ENCODE measurements around the gene DMD. TPM values are rescaled to one million over a fixed set of nuclear protein-coding genes. Genes with fewer than 3 reads are reported as not detected.
A peak's percentile ranks its signal among the peaks of the same experiment; 100 is the strongest.

Gene DMD
- polyA plus RNA-seq, 10 donors, result 48.0 to 129 (median 88.5) TPM

GRCh38 chrX:31186693-31187338 lies 2024.5 kb downstream of the DMD start:
- DNase-seq, result no peak

- no peak for DNase-seq
These were observed 2025.5 kb downstream of the DMD start for GRCh38 chrX:31185884-31186283.

DNA sequence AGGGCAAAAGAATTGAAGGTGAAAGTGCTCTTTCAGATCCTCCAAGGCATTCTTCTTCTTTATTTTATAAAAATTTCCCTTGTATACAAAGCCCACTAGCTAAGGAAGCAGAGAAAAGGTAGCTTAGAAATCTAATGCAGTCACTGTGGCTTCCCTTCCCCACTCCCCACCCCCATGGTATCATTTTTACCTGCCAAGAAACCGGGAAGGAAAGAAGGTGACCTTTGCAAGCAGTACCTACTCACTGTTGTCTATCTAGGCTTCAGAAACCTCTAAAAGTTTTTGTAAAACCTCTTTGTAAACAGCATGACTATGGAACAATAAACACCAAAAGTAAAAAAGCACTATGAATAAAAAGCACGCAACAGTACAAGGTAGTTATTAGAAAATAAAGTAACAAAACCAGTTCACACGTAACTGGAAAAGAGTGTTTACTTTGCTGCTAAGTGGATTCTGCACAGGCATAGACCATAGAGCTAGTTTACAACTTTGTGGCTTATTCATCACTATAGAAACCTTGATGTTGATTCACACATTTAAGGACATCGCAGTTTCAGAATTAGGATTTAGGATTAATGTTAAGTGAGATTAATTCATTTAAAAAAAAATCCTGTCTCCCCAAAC lies 2029.9 kb downstream of the DMD start:
- no peak for DNase-seq

DNA sequence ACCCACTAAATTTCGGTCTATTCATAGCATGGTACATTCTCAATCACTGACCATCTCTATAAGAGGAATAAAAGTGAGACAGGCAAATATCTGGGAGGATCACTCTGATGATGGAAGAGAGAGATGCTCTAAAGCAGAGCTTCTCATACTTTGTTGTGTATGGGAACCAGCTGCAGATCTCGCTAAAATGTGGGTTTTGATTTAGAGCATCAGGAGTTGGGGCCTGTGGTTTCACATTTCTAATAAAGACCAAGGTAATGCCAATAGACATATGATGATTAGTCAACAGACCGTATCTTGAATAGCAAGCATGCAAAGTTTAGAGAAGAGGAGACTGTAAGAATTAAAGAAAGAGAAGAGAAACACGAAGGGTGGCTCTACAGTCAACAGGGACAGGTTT lies 2032.1 kb downstream of the DMD start:
- DNase-seq, result no peak

GRCh38 chrX:31178769-31179125 lies 2032.6 kb downstream of the DMD start:
- DNase-seq, result no peak

DNA sequence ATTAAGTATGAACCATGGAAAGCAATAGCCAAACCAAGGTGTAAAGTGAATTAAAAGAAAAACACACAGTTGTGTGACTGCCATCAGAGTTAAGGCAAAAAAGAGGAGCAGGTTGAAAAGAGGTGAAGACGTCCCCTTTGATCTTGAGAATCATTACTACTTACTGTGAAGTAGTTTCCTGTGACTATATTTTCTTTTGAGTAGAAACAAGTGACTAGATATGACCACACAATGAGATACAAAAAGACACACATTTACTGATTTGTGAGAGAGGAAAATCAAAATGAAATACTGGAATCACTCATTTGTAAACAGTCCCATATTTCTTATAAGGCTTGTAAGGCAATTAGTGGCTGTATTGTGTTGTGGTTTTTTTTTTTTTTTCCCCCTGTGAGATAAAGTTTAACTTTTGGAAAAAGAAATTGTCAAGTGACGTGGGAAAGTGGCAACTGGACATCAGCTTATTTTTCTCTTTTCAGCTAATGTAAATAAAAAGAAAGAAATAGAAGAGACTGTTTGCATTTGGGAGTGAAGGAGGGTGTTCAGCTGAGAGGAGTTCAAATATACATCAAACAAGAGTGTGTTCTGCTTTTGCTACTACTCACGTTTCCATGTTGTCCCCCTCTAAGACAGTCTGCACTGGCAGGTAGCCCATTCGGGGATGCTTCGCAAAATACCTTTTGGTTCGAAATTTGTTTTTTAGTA lies 2033.1 kb downstream of the DMD start:
- no peak for DNase-seq

DNA sequence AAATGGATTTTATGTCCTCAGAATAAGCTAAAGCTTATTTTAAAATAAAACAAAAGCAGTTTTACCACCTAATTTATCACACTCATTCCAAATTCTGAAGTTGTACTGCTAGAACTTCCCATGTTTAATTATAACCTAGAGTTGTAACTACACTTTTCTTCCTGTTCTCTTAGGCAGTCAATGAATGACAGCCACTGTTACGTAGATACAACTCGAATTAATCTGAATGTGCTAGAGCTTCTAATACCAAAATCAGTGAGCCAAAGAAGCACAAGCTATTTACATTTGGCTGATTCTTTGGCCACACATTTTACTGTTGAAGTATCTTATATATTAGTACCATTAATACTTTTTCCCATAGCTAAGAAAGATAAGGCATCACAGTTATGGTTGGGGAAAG lies 2040.6 kb downstream of the DMD start:
- DNase-seq, result no peak

GRCh38 chrX:31168551-31168950 lies 2042.8 kb downstream of the DMD start:
- DNase-seq, result no peak

GRCh38 chrX:31166832-31167231 lies 2044.5 kb downstream of the DMD start:
- no peak for DNase-seq

GRCh38 chrX:31166416-31166815 lies 2044.9 kb downstream of the DMD start:
- DNase-seq, result no peak

DNA sequence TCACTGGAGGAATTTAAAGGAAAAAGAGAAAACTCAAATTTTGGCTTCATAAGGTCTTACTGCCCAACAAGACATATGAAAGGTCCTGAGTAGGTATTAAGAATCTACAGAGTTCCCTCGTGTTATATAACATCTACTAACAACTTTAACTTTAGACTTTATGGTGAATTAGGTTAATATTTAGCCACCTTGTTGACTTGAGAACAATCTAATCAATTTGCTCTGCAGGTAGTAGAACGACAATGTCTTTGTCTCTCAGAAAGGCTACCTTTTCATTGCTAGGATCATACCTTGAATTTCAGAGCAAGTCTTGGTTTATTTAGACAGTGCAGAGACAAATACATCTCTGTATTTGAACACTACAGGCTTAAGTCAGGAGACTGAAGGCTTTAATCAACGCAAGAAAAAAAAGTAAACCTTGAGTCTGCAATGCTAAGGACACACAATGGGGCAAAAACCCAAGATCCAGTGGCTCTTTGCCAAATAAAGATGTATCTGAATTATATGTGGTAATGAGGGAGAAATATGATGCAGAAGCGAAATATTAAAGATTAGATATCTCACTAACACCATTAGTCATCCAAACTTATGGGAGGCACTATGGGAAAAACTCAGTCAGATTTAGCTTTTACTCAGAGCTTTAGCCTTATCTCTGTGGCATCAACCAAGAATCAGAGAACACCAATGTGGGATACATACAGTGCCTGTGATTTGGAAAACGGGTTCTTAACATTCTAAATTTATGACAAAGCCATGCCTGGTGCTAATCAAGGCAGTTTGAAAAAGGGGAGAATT lies 2045.9 kb downstream of the DMD start:
- no peak for DNase-seq

GRCh38 chrX:31154946-31155345 lies 2056.4 kb downstream of the DMD start:
- DNase-seq, result no peak

DNA sequence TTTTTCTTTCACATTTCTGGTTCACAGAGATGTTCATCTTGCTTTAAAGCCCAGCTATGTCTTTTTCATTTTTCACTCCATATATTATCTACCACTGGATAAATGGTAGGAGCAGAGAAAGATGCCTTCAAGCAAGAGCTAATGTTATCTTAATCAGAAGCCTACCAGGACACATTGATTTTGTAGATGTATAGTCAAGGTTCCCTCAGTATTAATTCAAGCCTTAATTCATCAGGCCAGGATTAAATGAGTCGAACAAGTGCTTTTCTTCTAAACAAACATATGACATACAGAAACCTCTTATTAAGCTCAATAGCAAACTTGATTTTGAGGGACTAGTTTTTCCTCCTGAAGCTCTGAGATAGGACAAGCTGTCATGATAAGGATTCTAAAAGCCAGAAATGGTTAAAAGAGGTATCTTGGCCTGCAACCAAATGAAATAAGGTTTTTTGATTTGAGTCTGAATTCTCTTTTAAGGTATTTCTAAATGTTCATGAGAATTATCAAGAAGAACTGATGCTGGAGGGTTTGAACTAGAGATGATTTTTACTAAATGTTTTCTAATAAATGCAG lies 2057.8 kb downstream of the DMD start:
- no peak for DNase-seq

GRCh38 chrX:31147175-31147574 lies 2064.2 kb downstream of the DMD start:
- DNase-seq, result peak in 2 of 3 donors; percentile 28 to 55

- DNase-seq, result no peak
These were observed 2071.4 kb downstream of the DMD start for GRCh38 chrX:31139961-31140360.

GRCh38 chrX:31138124-31138523 lies 2073.2 kb downstream of the DMD start:
- DNase-seq, result no peak

DNA sequence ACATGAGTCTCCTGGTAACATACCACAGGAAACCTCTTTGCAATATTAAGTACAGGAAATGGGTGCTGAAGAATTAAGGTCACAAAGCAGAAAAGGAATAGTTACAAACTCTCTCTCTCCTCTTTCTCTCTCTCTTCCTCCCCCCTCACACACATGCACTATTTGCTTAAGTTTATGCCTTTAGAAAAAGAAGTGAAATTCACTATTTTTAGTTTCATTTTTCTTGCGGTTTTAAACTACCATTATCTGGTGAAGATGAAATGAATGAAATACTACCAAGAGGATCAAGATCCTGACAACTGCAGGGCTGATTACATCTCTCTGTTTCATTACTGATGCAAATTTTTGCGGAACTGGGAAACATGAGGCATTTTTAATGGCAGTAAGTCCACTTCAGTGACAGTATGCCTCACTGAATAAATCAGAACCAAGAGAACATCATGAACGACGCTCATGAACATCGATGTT lies 2075.2 kb downstream of the DMD start:
- no peak for DNase-seq

DNA sequence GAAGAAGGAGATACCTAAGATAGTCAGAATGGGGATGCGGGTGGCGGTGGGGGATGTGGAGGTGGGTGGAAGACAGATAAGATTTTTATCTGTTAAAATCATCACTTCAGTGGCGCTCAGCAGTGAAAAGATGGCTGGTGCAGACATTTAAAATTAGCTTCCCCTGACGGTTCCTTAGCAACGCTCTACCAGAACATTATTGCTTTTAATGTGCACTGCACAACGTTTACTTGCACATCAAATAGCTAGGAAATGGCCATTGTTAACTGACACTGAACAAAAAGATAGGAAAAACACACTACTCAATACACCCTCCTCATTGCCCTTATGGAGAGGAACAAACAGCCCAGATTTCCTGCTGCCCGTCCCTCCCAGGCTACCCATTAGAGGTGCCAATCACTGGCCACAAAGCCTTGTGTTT lies 2078.5 kb downstream of the DMD start:
- no peak for DNase-seq

DNA sequence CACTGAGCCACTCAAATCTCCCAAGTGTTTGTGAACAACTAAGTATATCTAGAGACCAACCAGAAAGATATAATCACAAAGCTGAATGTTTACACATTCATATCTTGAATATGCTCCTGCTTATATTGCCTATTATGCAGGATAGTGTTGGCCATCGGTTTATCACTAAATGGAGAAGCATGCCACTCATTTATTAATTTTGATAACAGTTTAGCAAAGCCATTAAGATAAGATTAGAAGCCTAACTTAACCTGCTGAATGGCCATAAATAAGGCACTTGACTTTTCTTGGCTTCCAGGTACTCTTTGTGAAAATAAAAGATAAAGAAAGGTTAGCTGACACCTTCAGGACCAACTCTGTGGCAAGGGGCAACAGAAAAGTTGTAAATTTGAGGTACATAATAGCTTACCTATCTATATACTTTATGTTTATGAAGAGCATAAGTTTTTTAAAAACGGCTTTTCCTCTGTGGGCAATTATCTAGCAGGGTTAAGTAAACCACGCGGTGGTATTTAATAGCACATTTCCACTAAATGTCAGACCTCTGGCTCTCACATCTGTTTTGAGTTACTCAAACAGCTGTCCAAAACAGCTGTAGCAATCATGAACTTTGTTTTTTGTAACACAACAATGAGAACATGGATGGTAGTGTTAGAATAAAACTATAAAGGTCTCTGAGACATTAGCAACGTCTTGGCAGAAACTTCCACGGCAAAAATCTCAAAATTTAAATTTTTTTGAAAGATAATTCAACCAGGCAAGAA lies 2080.7 kb downstream of the DMD start:
- peak; percentile 33 to 70 (median 55) for DNase-seq

DNA sequence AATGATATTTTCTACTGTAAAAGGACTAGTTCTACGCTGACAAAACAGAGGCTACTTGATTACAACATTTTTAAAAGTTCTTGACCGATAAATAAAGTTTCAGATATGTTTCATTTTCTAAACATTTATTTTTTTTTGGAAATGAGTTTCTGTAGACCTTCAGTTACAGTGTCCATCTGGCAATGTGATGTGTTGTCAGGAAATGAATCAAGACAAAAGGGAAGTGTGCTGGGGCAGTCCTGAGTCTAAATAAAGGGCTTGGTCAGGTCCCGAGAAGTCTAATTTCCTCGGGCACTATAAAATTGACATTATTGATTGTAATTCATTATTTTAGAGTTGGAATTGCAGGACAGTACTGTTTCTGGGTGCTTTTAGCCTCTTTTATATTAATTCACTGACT lies 2082.5 kb downstream of the DMD start:
- no peak for DNase-seq

DNA sequence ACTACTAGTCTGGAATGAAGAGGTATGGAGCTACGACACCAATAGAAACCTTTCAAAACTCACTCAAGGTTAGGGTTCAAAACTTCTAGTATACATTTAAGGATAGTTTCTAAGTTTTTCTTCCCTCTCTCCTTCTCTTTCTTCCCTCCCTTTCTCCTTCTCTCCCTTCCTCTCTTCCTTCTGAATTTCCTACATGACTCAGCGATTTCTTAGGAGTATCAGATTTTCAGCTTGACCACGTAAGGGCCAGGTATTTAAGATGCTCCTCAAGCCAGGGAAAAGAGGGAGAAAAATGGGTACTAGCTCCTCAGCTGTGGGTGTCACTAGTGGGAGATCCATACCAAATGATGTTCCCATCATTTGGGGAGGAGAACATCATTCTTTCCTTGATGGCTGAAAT lies 2083.6 kb downstream of the DMD start:
- no peak for DNase-seq
